T-cell (primary cell): Measurements from ENCODE around the gene AXIN1. TPM values are rescaled to one million over a fixed set of nuclear protein-coding genes. Genes with fewer than 3 reads are reported as not detected.

Source experiments
- ATAC-seq, 4 experiments: fragments of 200-7000 bp in 3 of 4; fragments of 150-1000 bp in 1 of 4; cut with Tn5 transposase; replicated peaks in 1 of 4; 1 replicate in 3 of 4; 2 replicates in 1 of 4; pipeline ENCODE4 v1.10.0; 2021; ENCODE audit warnings: moderate library complexity in 3 of 4, mild to moderate bottlenecking in 2 of 4, moderate number of reproducible peaks in 1 of 4
- CTCF ChIA-PET, 2 donors: fragments of 300-600 bp; sonication (Branson Sonifier 250); formaldehyde crosslinking; loops; one replicate each; lab custom pipeline; 2022; ENCODE audit warnings: antibody characterized with exemption in 2 of 2; lab: Charles Lee
- POLR2A ChIA-PET, 2 donors: fragments of 300-600 bp; sonication (Branson Sonifier 250); formaldehyde crosslinking; loops; one replicate each; lab custom pipeline; 2022; ENCODE audit warnings: antibody characterized with exemption in 2 of 2; lab: Charles Lee
- DNase-seq, 35 experiments: peaks; one replicate each; pipeline versions ENCODE4 v3.0.0 to v3.0.0-alpha.2; 2013 to 2023
- H3K27ac ChIP-seq: one replicate; pipeline ENCODE4 v1.5.1; 2013; ENCODE audit warnings: low read length
- H3K27me3 ChIP-seq, 2 experiments: replicated peaks in 1 of 2; 1 replicate in 1 of 2; 2 replicates in 1 of 2; pipeline versions ENCODE4 v1.6.1 to v1.7.0; 2013; ENCODE audit warnings: low read length in 1 of 2, mixed read lengths in 1 of 2; ENCODE audit not compliant: control insufficient read depth in 2 of 2, insufficient read depth in 2 of 2; ENCODE audit errors: extremely low read depth in 1 of 2
- H3K36me3 ChIP-seq, 2 donors: 1 replicate in 1 of 2; 2 replicates in 1 of 2; pipeline versions ENCODE4 v1.6.1 to v1.7.0; 2013; ENCODE audit warnings: low read length in 1 of 2; ENCODE audit not compliant: control insufficient read depth in 2 of 2, insufficient read depth in 1 of 2; ENCODE audit errors: extremely low read depth in 1 of 2
- H3K4me1 ChIP-seq, 2 experiments: 1 replicate in 1 of 2; 2 replicates in 1 of 2; pipeline versions ENCODE4 v1.6.1 to v1.7.0; 2013; ENCODE audit warnings: low read length in 2 of 2, mixed read lengths in 1 of 2; ENCODE audit not compliant: insufficient read depth in 2 of 2, control insufficient read depth in 1 of 2; ENCODE audit errors: extremely low read depth in 1 of 2
- H3K4me3 ChIP-seq, 2 donors: 1 replicate in 1 of 2; 2 replicates in 1 of 2; pipeline versions ENCODE4 v1.5.1 to v1.7.0; 2013; ENCODE audit warnings: mild to moderate bottlenecking in 2 of 2, low read length in 1 of 2, moderate library complexity in 1 of 2; ENCODE audit not compliant: control insufficient read depth in 1 of 2; ENCODE audit errors: extremely low read depth in 1 of 2
- H3K9me3 ChIP-seq: 2 replicates; pipeline ENCODE4 v1.7.0; 2013
- H3K27ac Mint-ChIP-seq, 2 donors: one replicate each; pipeline ENCODE4 v1.8.0; 2020 to 2021; ENCODE audit warnings: mild to moderate bottlenecking in 2 of 2, mixed read lengths in 2 of 2
- H3K27me3 Mint-ChIP-seq, 2 donors: one replicate each; pipeline ENCODE4 v1.8.0; 2021 to 2022; ENCODE audit warnings: mixed read lengths in 2 of 2
- H3K36me3 Mint-ChIP-seq: one replicate; pipeline ENCODE4 v1.8.0; 2021; ENCODE audit warnings: mixed read lengths
- H3K4me1 Mint-ChIP-seq, 3 donors: one replicate each; pipeline ENCODE4 v1.8.0; 2020 to 2022; ENCODE audit warnings: mixed read lengths in 3 of 3, mild to moderate bottlenecking in 1 of 3
- H3K4me3 Mint-ChIP-seq, 3 donors: one replicate each; pipeline ENCODE4 v1.8.0; 2020 to 2022; ENCODE audit warnings: mild to moderate bottlenecking in 3 of 3, mixed read lengths in 3 of 3, moderate library complexity in 3 of 3
- H3K9me3 Mint-ChIP-seq, 3 donors: one replicate each; pipeline ENCODE4 v1.8.0; 2020 to 2022; ENCODE audit warnings: mixed read lengths in 3 of 3
- WGBS: methylation state at CpG from one replicate; pipeline ENCODE4 v1.1.5; 2013; ENCODE audit warnings: missing lambda C conversion rate; ENCODE audit not compliant: insufficient coverage; 5-methylcytosine and 5-hydroxymethylcytosine counted together
- total RNA-seq, 35 experiments: library from RNA in 6 of 35; stranded (reverse) in 6 of 35; fragments of 120-200 nt in 1 of 35; gene quantifications; one replicate each; pipeline versions ENCODE4 v1.2.1 to v1.2.4 and lab custom pipeline; 2013 to 2026

AXIN1 gene
- total RNA-seq, 5 donors from 2014 or later (not counting 1 experiment from before 2014, with no cell fraction given) = 38.5 to 58.9 (median 50.4) TPM

GRCh38 chr16:381012-381788 is 28.7 kb upstream of the AXIN1 start:
- POLR2A ChIA-PET = interaction anchor here in 1 of 2 donors (1.2 kb wide), 1 partner anchor 10 kb away, joined by 4 read pairs; the partner anchor contains the start of gene MRPL28
- CTCF ChIA-PET = interaction anchor here in 1 of 2 donors (0.5 kb wide), 1 partner anchor 22 kb away, joined by 3 read pairs; no protein-coding TSS in a partner anchor
- Histone ChIP-seq H3K4me3 (peak overlapping the region; percentile 63 to 70), H3K36me3 (peaks cover 2 to 15% of the 10 kb centered on the region in 2 donors), H3K27ac (peak overlapping the region; percentile 4), H3K4me1 (peaks cover 5 to 52% of the 10 kb centered on the region in 2 experiments), H3K27me3 (no peaks in the 10 kb centered on the region), H3K9me3 (no peaks in the 10 kb centered on the region)
- no peaks in the 10 kb centered on the region for H3K27me3 Mint-ChIP-seq
- no peaks in the 10 kb centered on the region for H3K9me3 Mint-ChIP-seq
- H3K4me3 Mint-ChIP-seq = peak overlapping the region; percentile 80 to 84 (median 82)
- 4% methylated on average over 48 of the region's 73 CpGs for WGBS
- peak overlapping the region; percentile 64 to 72 for H3K27ac Mint-ChIP-seq
- peak in 5 of 35 experiments; percentile 15 to 44 (median 30) for DNase-seq
- no peaks in the 10 kb centered on the region for H3K36me3 Mint-ChIP-seq
- peak; percentile 35 to 50 (median 44) for ATAC-seq
- peaks cover 27 to 35% (median 31%) of the 10 kb centered on the region in 3 donors for H3K4me1 Mint-ChIP-seq

- H3K9me3 ChIP-seq = no peaks in the 10 kb centered on the region
- peak overlapping the region; percentile 63 to 70 for H3K4me3 ChIP-seq
- H3K36me3 Mint-ChIP-seq = no peaks in the 10 kb centered on the region
- DNase-seq (no peak), ATAC-seq (no peak)
- peaks cover 27 to 35% (median 31%) of the 10 kb centered on the region in 3 donors for H3K4me1 Mint-ChIP-seq
- no peaks in the 10 kb centered on the region for H3K27me3 ChIP-seq
- peak overlapping the region; percentile 91 to 95 for H3K27ac Mint-ChIP-seq
- no peaks in the 10 kb centered on the region for H3K9me3 Mint-ChIP-seq
- H3K36me3 ChIP-seq = peaks cover 8 to 20% of the 10 kb centered on the region in 2 donors
- peak overlapping the region; percentile 82 to 84 (median 84) for H3K4me3 Mint-ChIP-seq
- H3K27ac ChIP-seq = peak overlapping the region; percentile 4
- 37% methylated on average over 9 of the region's 12 CpGs for WGBS
- H3K4me1 ChIP-seq = peaks cover 5 to 52% of the 10 kb centered on the region in 2 experiments
- H3K27me3 Mint-ChIP-seq = no peaks in the 10 kb centered on the region
- POLR2A ChIA-PET = interaction anchor here in 1 of 2 donors (1.2 kb wide), 1 partner anchor 10 kb away, joined by 4 read pairs; the partner anchor contains the start of gene MRPL28
- CTCF ChIA-PET = interaction anchor here in 1 of 2 donors (0.5 kb wide), 1 partner anchor 22 kb away, joined by 3 read pairs; no protein-coding TSS in a partner anchor
Observed at GRCh38 chr16:380762-381011, 28.2 kb upstream of the AXIN1 start.

- Histone ChIP-seq H3K27ac (peak overlapping the region; percentile 67), H3K9me3 (no peaks in the 10 kb centered on the region), H3K4me1 (peaks cover 5 to 52% of the 10 kb centered on the region in 2 experiments), H3K4me3 (peak overlapping the region; percentile 63 to 70), H3K36me3 (peaks cover 8 to 21% of the 10 kb centered on the region in 2 donors), H3K27me3 (no peaks in the 10 kb centered on the region)
- 91% methylated on average over 10 of the region's 27 CpGs for WGBS
- Mint-ChIP-seq H3K9me3 (no peaks in the 10 kb centered on the region), H3K4me3 (peak overlapping the region; percentile 82 to 84 (median 84)), H3K27ac (peak overlapping the region; percentile 91 to 95), H3K27me3 (no peaks in the 10 kb centered on the region), H3K4me1 (peaks cover 27 to 35% (median 31%) of the 10 kb centered on the region in 3 donors), H3K36me3 (no peaks in the 10 kb centered on the region)
- ATAC-seq = peak; percentile 24 to 48 (median 34)
- peak in 10 of 35 experiments; percentile 17 to 53 (median 38) for DNase-seq
- POLR2A ChIA-PET = interaction anchor here in 1 of 2 donors (1.2 kb wide), 1 partner anchor 9 kb away, joined by 4 read pairs; the partner anchor contains the start of gene MRPL28
- CTCF ChIA-PET = interaction anchor here in 1 of 2 donors (0.5 kb wide), 1 partner anchor 23 kb away, joined by 3 read pairs; no protein-coding TSS in a partner anchor
Observed at GRCh38 chr16:379961-380761, 27.6 kb upstream of the AXIN1 start.

GRCh38 chr16:379183-379960 is 26.8 kb upstream of the AXIN1 start:
- CTCF ChIA-PET = no interaction called here
- Mint-ChIP-seq H3K27ac (peak overlapping the region; percentile 91 to 95), H3K4me1 (peaks cover 27 to 35% (median 31%) of the 10 kb centered on the region in 3 donors), H3K9me3 (no peaks in the 10 kb centered on the region), H3K27me3 (no peaks in the 10 kb centered on the region), H3K4me3 (peak overlapping the region; percentile 82 to 84 (median 84)), H3K36me3 (no peaks in the 10 kb centered on the region)
- Histone ChIP-seq H3K27me3 (no peaks in the 10 kb centered on the region), H3K4me1 (peaks cover 5 to 52% of the 10 kb centered on the region in 2 experiments), H3K4me3 (peak overlapping the region; percentile 11 to 63), H3K36me3 (peaks cover 13 to 29% of the 10 kb centered on the region in 2 donors), H3K9me3 (no peaks in the 10 kb centered on the region), H3K27ac (peak overlapping the region; percentile 67)
- 94% methylated on average over 12 of the region's 16 CpGs for WGBS
- DNase-seq (no peak), ATAC-seq (no peak)
- POLR2A ChIA-PET = no interaction called here

GRCh38 chr16:378821-379182 is 26.3 kb upstream of the AXIN1 start:
- ChIA-PET POLR2A (no interaction called here), CTCF (no interaction called here)
- H3K4me3 ChIP-seq = no peak overlapping the region
- Mint-ChIP-seq H3K36me3 (no peaks in the 10 kb centered on the region), H3K9me3 (no peaks in the 10 kb centered on the region), H3K27me3 (no peaks in the 10 kb centered on the region), H3K4me1 (peaks cover 25 to 31% (median 27%) of the 10 kb centered on the region in 3 donors), H3K27ac (peak overlapping the region; percentile 75 to 81), H3K4me3 (peak overlapping the region in 2 of 3 donors; percentile 21 to 82)
- no peaks in the 10 kb centered on the region for H3K9me3 ChIP-seq
- no peaks in the 10 kb centered on the region for H3K27me3 ChIP-seq
- ATAC-seq (no peak), DNase-seq (no peak)
- H3K4me1 ChIP-seq = peaks cover 5 to 48% of the 10 kb centered on the region in 2 experiments
- H3K36me3 ChIP-seq = peaks cover 16 to 35% of the 10 kb centered on the region in 2 donors
- 96% methylated on average over 7 of the region's 14 CpGs for WGBS
- peak overlapping the region; percentile 67 for H3K27ac ChIP-seq
